Osteoblast (primary cell): ENCODE data around the gene ZNF692. TPM values are rescaled to one million over a fixed set of nuclear protein-coding genes. Genes with fewer than 3 reads are reported as not detected.
"Not testable (repeated sequence)": the region's sequence is repeated elsewhere in the genome, so short reads cannot be mapped to it uniquely, and the experiment has no call there.

Experiments
- DNase-seq: peaks from one replicate; pipeline ENCODE4 v3.0.0; 2011; ENCODE audit warnings: low spot score, mixed read lengths; ENCODE audit not compliant: insufficient read length; ENCODE audit errors: missing footprints
- H2AFZ ChIP-seq: 2 replicates; pipeline ENCODE4 v1.6.0; 2011; ENCODE audit warnings: mild to moderate bottlenecking, low read length
- H3K27ac ChIP-seq: 2 replicates; pipeline ENCODE4 v1.5.1; 2011; ENCODE audit warnings: mild to moderate bottlenecking, low read depth, low read length, moderate library complexity
- H3K27me3 ChIP-seq: 2 replicates; pipeline ENCODE4 v1.6.0; 2012; ENCODE audit warnings: mild to moderate bottlenecking, control low read depth, inconsistent platforms, low read length, moderate library complexity; ENCODE audit not compliant: insufficient read depth
- H3K36me3 ChIP-seq: 2 replicates; pipeline ENCODE4 v1.5.1; 2011; ENCODE audit warnings: mild to moderate bottlenecking, low read length, control low read depth, moderate library complexity; ENCODE audit not compliant: insufficient read depth
- H3K4me1 ChIP-seq: 2 replicates; pipeline ENCODE4 v1.5.1; 2011; ENCODE audit warnings: mild to moderate bottlenecking, low read length, control low read depth, moderate library complexity; ENCODE audit not compliant: insufficient read depth
- H3K4me2 ChIP-seq: 2 replicates; pipeline ENCODE4 v1.6.0; 2011; ENCODE audit warnings: mild to moderate bottlenecking, low read length; ENCODE audit not compliant: insufficient read depth
- H3K4me3 ChIP-seq: fragments of 200-600 bp; sonication (generic); 3 replicates; pipeline ENCODE4 v1.5.1; 2012; ENCODE audit warnings: mild to moderate bottlenecking, low read length, inconsistent platforms; ENCODE audit not compliant: insufficient read depth
- H3K79me2 ChIP-seq: 2 replicates; pipeline ENCODE4 v1.6.0; 2012; ENCODE audit warnings: mild to moderate bottlenecking, low read length, control low read depth, inconsistent platforms; ENCODE audit not compliant: insufficient read depth
- H3K9me3 ChIP-seq: 2 replicates; pipeline ENCODE4 v1.5.1; 2011; ENCODE audit warnings: low read depth, low read length, control low read depth
- H4K20me1 ChIP-seq: 2 replicates; pipeline ENCODE4 v1.6.0; 2012; ENCODE audit warnings: mild to moderate bottlenecking, low read length, control low read depth; ENCODE audit not compliant: insufficient read depth
- total RNA-seq: library from RNA; depleted of rRNA; stranded (reverse); fragments of >200 nt; gene quantifications from 2 replicates; pipeline ENCODE4 v1.2.3, GENCODE V29; 2012
- TF ChIP-seq, protein P1 (sequence below): IDR thresholded peaks from 2 replicates; pipeline ENCODE4 v1.5.1; 2011; ENCODE audit warnings: mild to moderate bottlenecking, low read depth, low read length, moderate library complexity; ENCODE audit errors: extremely low read depth

ZNF692 gene
- total RNA-seq, 1 donor: 12.3 TPM

DNA sequence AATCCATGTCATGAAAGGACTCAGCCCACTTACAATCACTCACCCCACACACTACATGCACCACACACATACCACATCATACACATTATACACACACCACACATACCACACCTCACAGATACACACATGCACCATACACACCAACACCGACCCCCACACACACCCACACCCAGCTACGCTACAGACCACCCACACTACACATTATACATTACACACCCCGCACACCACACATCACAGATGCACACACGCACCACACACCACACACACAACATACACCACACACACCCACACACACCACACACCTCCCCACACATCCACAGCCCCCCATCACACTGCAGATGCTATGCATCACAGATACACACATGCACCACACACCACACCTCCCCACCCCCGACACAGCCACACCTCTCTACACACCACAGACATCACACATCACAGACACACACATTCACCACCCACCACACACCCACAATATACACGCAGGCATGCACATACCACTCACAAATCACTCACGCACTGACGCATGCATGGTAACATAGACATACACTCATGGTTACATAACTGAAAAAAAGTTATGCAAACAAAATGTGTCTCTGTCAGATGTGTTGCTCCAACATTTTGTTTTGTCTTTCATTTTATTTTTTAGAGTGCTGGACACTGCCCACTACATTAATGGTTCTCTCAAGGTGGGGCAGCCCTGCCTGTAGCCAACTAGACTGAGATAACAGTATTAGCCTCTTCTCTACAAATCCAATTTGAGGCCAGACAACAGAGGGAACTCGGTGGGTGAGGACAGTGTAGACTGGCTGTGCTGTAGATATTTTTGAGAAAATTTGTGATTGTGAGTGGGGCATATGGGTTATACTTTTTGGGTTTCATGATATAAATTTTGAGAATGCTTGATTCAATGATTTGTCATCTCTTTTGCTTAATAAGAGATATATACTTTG lies 31.9 kb upstream of the ZNF692 start:
- H3K36me3 ChIP-seq: no peaks in the 10 kb centered on the region
- no peaks in the 10 kb centered on the region for H3K27me3 ChIP-seq
- no peak overlapping the region for H3K4me3 ChIP-seq
- no peaks in the 10 kb centered on the region for H3K79me2 ChIP-seq
- H2AFZ ChIP-seq: no peak overlapping the region
- TF ChIP-seq, protein P1, sequence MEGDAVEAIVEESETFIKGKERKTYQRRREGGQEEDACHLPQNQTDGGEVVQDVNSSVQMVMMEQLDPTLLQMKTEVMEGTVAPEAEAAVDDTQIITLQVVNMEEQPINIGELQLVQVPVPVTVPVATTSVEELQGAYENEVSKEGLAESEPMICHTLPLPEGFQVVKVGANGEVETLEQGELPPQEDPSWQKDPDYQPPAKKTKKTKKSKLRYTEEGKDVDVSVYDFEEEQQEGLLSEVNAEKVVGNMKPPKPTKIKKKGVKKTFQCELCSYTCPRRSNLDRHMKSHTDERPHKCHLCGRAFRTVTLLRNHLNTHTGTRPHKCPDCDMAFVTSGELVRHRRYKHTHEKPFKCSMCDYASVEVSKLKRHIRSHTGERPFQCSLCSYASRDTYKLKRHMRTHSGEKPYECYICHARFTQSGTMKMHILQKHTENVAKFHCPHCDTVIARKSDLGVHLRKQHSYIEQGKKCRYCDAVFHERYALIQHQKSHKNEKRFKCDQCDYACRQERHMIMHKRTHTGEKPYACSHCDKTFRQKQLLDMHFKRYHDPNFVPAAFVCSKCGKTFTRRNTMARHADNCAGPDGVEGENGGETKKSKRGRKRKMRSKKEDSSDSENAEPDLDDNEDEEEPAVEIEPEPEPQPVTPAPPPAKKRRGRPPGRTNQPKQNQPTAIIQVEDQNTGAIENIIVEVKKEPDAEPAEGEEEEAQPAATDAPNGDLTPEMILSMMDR: no peak
- no peaks in the 10 kb centered on the region for H4K20me1 ChIP-seq
- no peak overlapping the region for H3K27ac ChIP-seq
- no peak for DNase-seq
- H3K9me3 ChIP-seq: no peaks in the 10 kb centered on the region
- H3K4me2 ChIP-seq: no peak overlapping the region
- H3K4me1 ChIP-seq: no peaks in the 10 kb centered on the region

DNA sequence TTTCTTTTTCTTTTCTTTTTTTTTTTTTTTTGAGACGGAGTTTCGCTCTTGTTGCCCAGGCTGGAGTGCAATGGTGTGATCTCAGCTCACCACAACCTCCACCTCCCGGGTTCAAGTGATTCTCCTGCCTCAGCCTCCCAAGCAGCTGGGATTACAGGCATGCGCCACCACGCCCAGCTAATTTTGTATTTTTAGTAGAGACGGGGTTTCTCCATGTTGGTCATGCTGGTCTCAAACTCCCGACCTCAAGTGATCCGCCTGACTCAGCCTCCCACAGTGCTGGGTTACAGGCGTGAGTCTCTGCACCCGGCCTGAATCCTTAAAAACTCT lies 31.0 kb upstream of the ZNF692 start:
- not testable (repeated sequence) for H3K4me2 ChIP-seq, H2AFZ ChIP-seq, H3K79me2 ChIP-seq, H3K4me1 ChIP-seq, H3K4me3 ChIP-seq, DNase-seq, H4K20me1 ChIP-seq, H3K27ac ChIP-seq, H3K27me3 ChIP-seq, H3K9me3 ChIP-seq, H3K36me3 ChIP-seq

DNA sequence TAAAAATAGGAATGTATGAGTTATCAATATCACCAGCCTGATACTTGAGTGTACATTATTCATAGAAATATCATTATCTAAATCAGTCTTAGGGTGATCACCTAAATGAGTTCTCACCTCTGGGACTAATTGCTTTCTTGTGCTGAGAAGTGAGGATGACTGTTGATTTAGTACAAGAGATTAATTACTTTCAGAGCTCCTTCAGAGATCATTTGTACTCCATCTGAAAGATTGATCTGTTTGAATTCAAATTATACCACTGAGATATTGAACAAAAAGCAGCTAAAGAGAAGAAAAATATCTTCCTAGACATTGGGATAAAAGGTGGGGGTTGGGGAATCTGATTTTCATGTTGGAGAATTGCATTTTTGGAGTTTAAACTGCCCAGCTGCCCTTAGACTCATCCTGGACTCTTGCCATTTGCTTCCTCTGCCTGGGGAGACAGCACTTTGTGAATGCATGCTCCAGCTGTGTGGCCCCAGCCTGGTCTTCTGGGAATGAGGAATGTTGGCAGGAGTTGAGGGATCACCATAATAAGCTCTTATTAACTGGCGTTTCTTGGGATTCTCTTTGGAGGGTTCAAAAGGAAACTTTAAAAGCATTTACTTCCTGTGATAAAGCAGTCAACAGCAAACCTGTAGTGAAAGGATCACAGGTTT lies 27.5 kb upstream of the ZNF692 start:
- Histone ChIP-seq H3K27ac (no peak overlapping the region), H3K79me2 (no peaks in the 10 kb centered on the region), H4K20me1 (no peaks in the 10 kb centered on the region), H3K4me1 (no peaks in the 10 kb centered on the region), H3K36me3 (no peaks in the 10 kb centered on the region), H3K9me3 (no peaks in the 10 kb centered on the region), H3K27me3 (no peaks in the 10 kb centered on the region), H3K4me2 (no peak overlapping the region), H2AFZ (no peak overlapping the region), H3K4me3 (no peak overlapping the region)
- TF ChIP-seq, protein P1: no peak
- DNase-seq: peak; percentile 37

DNA sequence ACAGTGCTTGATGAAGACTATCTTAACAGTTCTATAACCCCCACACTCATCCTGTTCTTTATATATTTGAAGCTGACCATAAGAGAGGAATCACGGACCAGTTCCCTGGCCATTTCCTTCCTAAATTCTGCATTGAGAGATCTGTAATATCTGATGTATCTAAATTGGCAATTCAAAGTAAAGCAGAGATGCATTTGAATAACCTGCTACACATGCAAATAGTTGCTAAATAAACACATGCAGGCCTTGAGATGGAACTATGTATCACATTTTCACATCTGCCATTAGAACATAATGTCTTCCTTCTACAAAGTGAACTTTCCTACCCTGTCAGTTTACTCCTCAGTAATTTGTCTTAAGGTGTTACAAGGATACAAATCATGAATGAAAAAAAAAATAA lies 26.8 kb upstream of the ZNF692 start:
- H3K4me3 ChIP-seq: no peak overlapping the region
- no peak for DNase-seq
- no peaks in the 10 kb centered on the region for H3K79me2 ChIP-seq
- no peak overlapping the region for H2AFZ ChIP-seq
- TF ChIP-seq, protein P1: no peak
- H3K4me1 ChIP-seq: no peaks in the 10 kb centered on the region
- H3K27ac ChIP-seq: no peak overlapping the region
- no peaks in the 10 kb centered on the region for H3K27me3 ChIP-seq
- H3K4me2 ChIP-seq: no peak overlapping the region
- no peaks in the 10 kb centered on the region for H3K36me3 ChIP-seq
- H4K20me1 ChIP-seq: no peaks in the 10 kb centered on the region
- H3K9me3 ChIP-seq: no peaks in the 10 kb centered on the region
